Measurements from ENCODE around the gene FHIP2A.

FHIP2A gene

DNA sequence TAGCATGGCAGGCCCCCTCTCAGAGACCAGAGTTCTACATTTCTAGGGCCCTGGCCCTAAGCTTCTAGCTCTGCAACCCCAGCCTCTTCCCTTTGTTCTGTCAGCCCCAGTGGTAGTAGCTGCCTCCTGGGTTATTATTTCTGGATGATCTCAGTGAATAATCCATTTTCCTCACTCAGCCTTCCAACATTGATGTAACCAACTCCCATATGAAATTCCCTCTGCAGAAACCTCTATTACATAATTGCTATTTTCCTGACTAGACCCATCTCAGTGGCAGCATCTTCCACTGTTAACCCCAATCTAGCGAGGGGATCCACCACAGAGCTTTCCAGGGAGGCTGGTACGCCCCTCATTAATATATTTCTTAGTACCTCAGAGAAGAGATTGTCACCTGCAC lies 49.8 kb downstream of the FHIP2A start:
- DNase-seq (ENCODE audit: extremely low read depth, low read depth), result no peak
- no peak for TF ChIP-seq CTCF (IDR thresholded peaks at IDR 0.05; ENCODE audit: low read depth, low read length)
